ENCODE results near the gene MPO. TPM values are rescaled to one million over a fixed set of nuclear protein-coding genes. Genes with fewer than 3 reads are reported as not detected.
A peak's percentile ranks its signal among the peaks of the same experiment; 100 is the strongest.

The MPO gene
- total and polyA plus RNA-seq, 9 of the 15 experiments (the other 6 are each of a cell fraction or from before 2014, with no cell fraction given): 0.04 to 0.47 (median 0.39) TPM; not detected in 6

GRCh38 chr17:58329810-58330537 is 49.2 kb upstream of the MPO start (continued):
- TF ChIP-seq IRF9 (tag; IDR thresholded peaks at IDR 0.05) (peak; percentile 77), ZFP91 (CRISPR knock-in tag; IDR thresholded peaks at IDR 0.05) (peak; percentile 73; the same call in 1 of the 2 replicates), BDP1 (IDR thresholded peaks at IDR 0.05; ENCODE audit: insufficient read depth, insufficient read length) (no peak), IRF2 (CRISPR knock-in tag; IDR thresholded peaks at IDR 0.05) (no peak), SREBF1 (IDR thresholded peaks at IDR 0.05; ENCODE audit: borderline replicate concordance, low read depth, low read length) (no peak), EHMT2 (IDR thresholded peaks at IDR 0.05) (no peak), ZNF224 (CRISPR knock-in tag; IDR thresholded peaks at IDR 0.05) (no peak), NFE2 (IDR thresholded peaks at IDR 0.05; ENCODE audit: low read depth) (no peak), TCF7L2 (IDR thresholded peaks at IDR 0.05; ENCODE audit: low read depth, low read length) (no peak), MAFK (IDR thresholded peaks at IDR 0.05; ENCODE audit: low read length) (peak; percentile 1; the same call in 1 of the 2 replicates), ZNF655 (CRISPR knock-in tag; IDR thresholded peaks at IDR 0.05) (no peak; the same call in 1 of the 2 replicates), MAZ (CRISPR knock-in tag; conservative IDR thresholded peaks at IDR 0.05 in 1 of 2, IDR thresholded peaks at IDR 0.05 in 1 of 2) (no peak), DPF2 (IDR thresholded peaks at IDR 0.05) (0 out of 2 replicates have a peak, but pooled peaks have one; percentile 10), VEZF1 (CRISPR knock-in tag; IDR thresholded peaks at IDR 0.05) (no peak), MEIS2 (IDR thresholded peaks at IDR 0.05; ENCODE audit: partially characterized antibody) (no peak), UBTF (IDR thresholded peaks at IDR 0.05; ENCODE audit: borderline replicate concordance in 1 of 2, low read depth in 2 of 2, low read length in 2 of 2) (no peak), GATAD2A (IDR thresholded peaks at IDR 0.05) (no peak), ZNF280B (CRISPR knock-in tag; IDR thresholded peaks at IDR 0.05) (peak; percentile 67; the same call in 1 of the 2 replicates), BACH1 (tag; IDR thresholded peaks at IDR 0.05) (peak; percentile 40)
